Fibroblast of lung (primary cell): ENCODE results near the gene CHST11.

Experiments used
- EZH2 ChIP-seq: IDR thresholded peaks from 2 replicates; pipeline ENCODE4 v1.5.1; 2012; ENCODE audit warnings: low read length, control low read depth, mild to moderate bottlenecking; ENCODE audit errors: missing control alignments
- TF ChIP-seq, protein P1 (sequence below), 2 donors: IDR thresholded peaks in 1 of 2; conservative IDR thresholded peaks in 1 of 2; 1 replicate in 1 of 2; 2 replicates in 1 of 2; pipeline ENCODE4 v1.5.1; 2011 to 2012; ENCODE audit warnings: low read length in 2 of 2, control low read depth in 1 of 2, inconsistent platforms in 1 of 2, low read depth in 1 of 2, mild to moderate bottlenecking in 1 of 2

DNA sequence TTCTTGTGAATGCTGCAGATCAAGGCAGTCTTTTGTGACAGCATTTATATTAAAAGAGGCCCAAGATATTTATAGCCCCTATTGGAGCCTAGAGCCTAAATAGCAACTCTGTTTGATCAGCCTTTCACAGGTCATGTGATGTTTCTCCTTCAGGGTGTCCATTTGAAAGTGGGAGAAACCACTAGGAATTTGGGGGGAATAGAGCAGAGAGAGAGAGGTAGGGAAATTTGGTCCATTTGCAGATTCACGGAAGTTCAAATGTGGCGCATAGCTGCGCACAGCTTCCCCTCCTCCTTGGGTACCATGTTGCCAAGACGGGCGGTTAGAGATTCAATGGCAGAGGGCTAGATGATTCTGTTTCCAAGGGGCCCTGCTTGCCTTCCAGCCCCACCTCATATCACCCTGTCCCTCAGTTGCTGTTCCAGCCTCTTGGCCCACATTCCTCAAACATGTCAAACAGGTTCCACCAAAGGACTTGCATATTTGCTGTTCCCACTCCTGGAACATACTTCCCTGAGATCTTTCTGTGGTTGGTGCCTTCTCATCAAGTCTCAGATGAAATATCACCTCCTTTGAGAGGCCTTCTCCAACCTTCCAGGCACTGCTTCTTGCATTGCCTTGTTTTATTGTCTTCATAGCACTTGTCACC lies 220.8 kb downstream of the CHST11 start:
- TF ChIP-seq, protein P1, sequence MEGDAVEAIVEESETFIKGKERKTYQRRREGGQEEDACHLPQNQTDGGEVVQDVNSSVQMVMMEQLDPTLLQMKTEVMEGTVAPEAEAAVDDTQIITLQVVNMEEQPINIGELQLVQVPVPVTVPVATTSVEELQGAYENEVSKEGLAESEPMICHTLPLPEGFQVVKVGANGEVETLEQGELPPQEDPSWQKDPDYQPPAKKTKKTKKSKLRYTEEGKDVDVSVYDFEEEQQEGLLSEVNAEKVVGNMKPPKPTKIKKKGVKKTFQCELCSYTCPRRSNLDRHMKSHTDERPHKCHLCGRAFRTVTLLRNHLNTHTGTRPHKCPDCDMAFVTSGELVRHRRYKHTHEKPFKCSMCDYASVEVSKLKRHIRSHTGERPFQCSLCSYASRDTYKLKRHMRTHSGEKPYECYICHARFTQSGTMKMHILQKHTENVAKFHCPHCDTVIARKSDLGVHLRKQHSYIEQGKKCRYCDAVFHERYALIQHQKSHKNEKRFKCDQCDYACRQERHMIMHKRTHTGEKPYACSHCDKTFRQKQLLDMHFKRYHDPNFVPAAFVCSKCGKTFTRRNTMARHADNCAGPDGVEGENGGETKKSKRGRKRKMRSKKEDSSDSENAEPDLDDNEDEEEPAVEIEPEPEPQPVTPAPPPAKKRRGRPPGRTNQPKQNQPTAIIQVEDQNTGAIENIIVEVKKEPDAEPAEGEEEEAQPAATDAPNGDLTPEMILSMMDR (conservative IDR thresholded peaks at IDR 0.05 in 1 of 2, IDR thresholded peaks at IDR 0.05 in 1 of 2; ENCODE audit: low read depth in 1 of 2, low read length in 2 of 2) = no peak
- TF ChIP-seq EZH2 = no peak
